Measurements from ENCODE around the gene CYLD. TPM values are rescaled to one million over a fixed set of nuclear protein-coding genes. Genes with fewer than 3 reads are reported as not detected.

CYLD gene
- 10 to 100 TPM; 94.3 to 97.9 TPM for total RNA-seq

- Mint-ChIP-seq H3K4me3 (peak within 1 kb of the TSS; percentile 95), H3K36me3 (peaks cover 19% of the 10 kb centered on the region), H3K4me1 (peaks cover 41% of the 10 kb centered on the region), H3K27me3 (no peaks in the 10 kb centered on the region), H3K27ac (peak within 1 kb of the TSS; percentile 95), H3K9me3 (no peaks in the 10 kb centered on the region)
- peak; percentile 100 for DNase-seq
Observed at GRCh38 chr16:50741781-50742575, at the start of gene CYLD. Gene CYLD (plus strand): TSS chr16:50742086. CDS start chr16:50749699, 7,613 bp downstream.

GRCh38 chr16:50692644-50692998 is 49.3 kb upstream of the CYLD start:
- Mint-ChIP-seq H3K9me3 (no peaks in the 10 kb centered on the region), H3K4me3 (peak overlapping the region; percentile 60), H3K36me3 (no peaks in the 10 kb centered on the region), H3K27ac (no peak overlapping the region), H3K27me3 (peaks cover 11% of the 10 kb centered on the region), H3K4me1 (peaks cover 34% of the 10 kb centered on the region)
- no peak for DNase-seq

- peak; percentile 32 for DNase-seq
- Mint-ChIP-seq H3K36me3 (no peaks in the 10 kb centered on the region), H3K4me3 (peak within 1 kb of the TSS; percentile 69), H3K9me3 (no peaks in the 10 kb centered on the region), H3K27ac (peak within 1 kb of the TSS; percentile 64), H3K27me3 (peaks cover 11% of the 10 kb centered on the region), H3K4me1 (peaks cover 39% of the 10 kb centered on the region)
Observed at GRCh38 chr16:50692999-50693781, 48.7 kb upstream of the CYLD start, which contains the start of gene NOD2. Gene NOD2 (plus strand): TSS chr16:50693606. CDS start chr16:50699496, 5,890 bp downstream.

DNA sequence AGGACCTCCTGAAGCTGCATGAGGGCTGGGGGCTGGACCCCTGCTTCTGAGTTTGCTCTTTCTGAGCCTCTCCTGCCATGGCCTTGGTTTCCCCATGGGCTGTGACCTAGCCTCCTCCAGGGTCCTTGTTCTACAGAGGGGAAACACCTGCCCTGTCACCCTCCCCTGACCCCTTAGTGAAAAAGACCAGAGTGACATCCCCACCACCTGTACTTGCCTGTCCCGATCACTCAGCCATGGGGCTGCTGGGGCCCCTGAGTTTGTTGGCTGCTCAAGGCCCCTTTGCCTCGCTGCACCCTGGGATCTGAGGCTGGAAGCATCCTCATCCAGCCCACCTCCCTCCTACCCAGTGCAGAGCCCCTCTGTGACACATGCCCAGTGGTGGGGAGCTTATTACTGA is 47.7 kb upstream of the CYLD start:
- Mint-ChIP-seq H3K36me3 (no peaks in the 10 kb centered on the region), H3K27ac (no peak overlapping the region), H3K9me3 (no peaks in the 10 kb centered on the region), H3K27me3 (peaks cover 11% of the 10 kb centered on the region), H3K4me1 (peaks cover 47% of the 10 kb centered on the region), H3K4me3 (peak overlapping the region; percentile 69)
- DNase-seq, result no peak

DNA sequence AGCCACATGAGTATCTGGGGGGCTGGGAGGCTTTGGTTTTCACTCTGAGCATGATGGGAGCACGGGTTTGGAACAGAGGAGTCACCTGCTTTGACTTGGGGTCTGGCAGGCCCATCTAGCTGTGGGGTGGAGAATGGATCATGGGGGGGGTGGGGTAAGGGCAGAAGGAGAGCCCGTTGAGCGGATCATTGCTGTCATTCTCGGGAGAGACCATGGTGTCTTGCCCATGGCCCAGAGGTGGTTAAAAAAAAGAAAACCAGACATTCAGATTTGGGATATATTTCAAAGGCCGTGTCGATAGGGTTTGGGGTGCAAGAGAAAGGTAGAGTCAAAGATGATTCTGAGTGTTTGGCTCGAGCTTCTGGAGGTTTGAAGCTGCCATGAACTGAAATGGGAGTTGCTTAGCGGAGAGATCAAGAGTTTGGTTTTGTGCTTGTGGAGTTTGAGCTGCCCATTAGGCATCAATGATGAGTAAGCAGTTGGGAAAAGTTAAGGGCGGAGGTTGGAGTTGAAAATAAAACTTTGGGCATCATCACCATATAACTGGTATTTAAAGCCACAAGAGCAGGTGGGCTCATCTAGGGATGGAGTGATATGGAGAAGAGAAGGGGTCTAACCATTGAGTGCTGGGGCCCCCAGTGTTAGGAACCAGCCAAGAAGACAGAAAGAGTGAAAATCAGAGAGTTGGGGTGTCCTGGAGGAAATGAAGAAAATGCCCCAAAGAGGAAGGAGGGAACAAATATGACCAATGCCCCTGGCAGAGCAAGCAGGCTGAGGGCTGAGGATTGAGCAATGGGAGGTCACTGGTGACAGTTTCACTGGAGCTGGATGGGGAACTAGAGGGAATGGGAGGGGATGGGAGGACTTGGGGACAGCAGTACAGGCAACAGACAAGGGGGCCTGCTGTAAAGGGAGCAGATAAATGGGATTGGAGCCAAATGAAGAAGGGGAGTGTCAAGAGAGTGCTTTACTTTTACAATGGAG is 46.6 kb upstream of the CYLD start:
- peaks cover 53% of the 10 kb centered on the region for H3K4me1 Mint-ChIP-seq
- no peak overlapping the region for H3K4me3 Mint-ChIP-seq
- no peaks in the 10 kb centered on the region for H3K36me3 Mint-ChIP-seq
- no peak for DNase-seq
- H3K9me3 Mint-ChIP-seq, result no peaks in the 10 kb centered on the region
- no peak overlapping the region for H3K27ac Mint-ChIP-seq
- peaks cover 11% of the 10 kb centered on the region for H3K27me3 Mint-ChIP-seq

DNA sequence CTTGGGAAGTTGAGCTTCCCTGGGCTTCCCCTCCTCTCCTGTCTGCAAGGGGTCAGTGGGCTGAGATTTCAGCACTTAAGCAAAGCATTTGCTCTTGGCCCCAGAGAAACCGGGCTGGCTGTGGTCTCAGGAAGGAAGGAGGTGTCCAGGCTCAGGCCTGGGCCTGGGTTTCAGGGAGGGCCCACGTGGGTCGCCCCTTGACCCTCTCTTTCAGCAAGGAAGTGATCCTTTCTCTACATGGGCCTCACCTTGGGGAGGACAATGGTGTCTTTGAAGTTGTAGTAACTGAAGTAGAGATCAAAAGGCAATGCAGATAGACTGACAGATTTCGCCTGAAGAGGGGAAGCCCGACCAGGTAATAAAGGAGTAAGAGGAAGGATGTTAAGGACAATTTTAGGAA is 45.8 kb upstream of the CYLD start:
- no peak for DNase-seq
- Mint-ChIP-seq H3K27ac (no peak overlapping the region), H3K4me1 (peaks cover 55% of the 10 kb centered on the region), H3K9me3 (no peaks in the 10 kb centered on the region), H3K36me3 (no peaks in the 10 kb centered on the region), H3K27me3 (peaks cover 11% of the 10 kb centered on the region), H3K4me3 (no peak overlapping the region)

DNA sequence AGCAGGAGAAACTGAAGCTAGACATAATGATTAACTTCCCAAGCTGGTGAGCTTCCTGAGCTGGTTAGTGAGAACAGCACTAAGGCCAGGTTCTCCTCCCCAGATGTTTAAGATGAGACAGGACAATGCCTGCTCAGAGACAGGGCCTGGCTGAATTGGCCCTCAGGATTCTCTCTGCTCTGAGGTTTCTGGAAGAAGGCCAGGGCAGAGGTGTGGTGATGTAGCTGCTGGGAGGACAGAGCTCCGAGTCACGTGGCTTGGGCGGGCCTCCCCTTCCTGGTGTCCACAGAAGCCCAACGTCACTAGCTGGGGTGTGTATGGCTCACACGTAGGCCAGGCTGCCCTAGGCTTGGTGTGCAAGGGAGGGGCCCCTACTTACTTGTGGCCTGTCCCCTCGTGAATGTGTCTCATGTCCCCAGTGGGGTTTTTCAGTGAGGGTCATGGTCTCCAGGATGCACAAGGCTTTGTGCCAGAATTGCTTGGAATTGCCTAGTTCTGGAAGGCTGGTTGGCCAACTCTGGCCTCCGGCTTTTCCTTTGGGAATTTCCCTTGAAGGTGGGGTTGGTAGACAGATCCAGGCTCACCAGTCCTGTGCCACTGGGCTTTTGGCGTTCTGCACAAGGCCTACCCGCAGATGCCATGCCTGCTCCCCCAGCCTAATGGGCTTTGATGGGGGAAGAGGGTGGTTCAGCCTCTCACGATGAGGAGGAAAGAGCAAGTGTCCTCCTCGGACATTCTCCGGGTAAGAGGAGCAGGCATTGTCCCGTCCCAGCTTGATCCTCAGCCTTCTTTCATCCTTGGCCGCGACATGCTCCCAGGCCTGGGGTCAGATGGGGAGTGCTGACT is 45.1 kb upstream of the CYLD start:
- Mint-ChIP-seq H3K36me3 (no peaks in the 10 kb centered on the region), H3K9me3 (no peaks in the 10 kb centered on the region), H3K27me3 (peaks cover 11% of the 10 kb centered on the region), H3K27ac (no peak overlapping the region), H3K4me1 (peaks cover 54% of the 10 kb centered on the region), H3K4me3 (no peak overlapping the region)
- DNase-seq, result no peak

DNA sequence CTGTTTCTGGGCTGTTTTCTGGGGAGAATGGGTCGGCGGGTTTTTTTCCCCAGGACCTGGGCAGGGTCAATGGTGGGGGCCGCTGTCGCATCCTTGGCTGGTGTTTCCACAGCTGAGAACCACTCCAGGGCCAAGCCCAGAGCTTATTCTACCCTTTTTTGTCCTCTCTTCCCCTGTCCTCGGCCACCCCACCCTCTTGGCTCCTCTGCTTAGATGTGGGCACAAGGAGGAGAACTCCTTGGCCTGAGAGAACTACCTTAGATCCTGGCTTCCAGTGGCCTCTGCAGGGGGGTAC is 44.5 kb upstream of the CYLD start:
- H3K27me3 Mint-ChIP-seq, result peaks cover 11% of the 10 kb centered on the region
- no peaks in the 10 kb centered on the region for H3K36me3 Mint-ChIP-seq

DNA sequence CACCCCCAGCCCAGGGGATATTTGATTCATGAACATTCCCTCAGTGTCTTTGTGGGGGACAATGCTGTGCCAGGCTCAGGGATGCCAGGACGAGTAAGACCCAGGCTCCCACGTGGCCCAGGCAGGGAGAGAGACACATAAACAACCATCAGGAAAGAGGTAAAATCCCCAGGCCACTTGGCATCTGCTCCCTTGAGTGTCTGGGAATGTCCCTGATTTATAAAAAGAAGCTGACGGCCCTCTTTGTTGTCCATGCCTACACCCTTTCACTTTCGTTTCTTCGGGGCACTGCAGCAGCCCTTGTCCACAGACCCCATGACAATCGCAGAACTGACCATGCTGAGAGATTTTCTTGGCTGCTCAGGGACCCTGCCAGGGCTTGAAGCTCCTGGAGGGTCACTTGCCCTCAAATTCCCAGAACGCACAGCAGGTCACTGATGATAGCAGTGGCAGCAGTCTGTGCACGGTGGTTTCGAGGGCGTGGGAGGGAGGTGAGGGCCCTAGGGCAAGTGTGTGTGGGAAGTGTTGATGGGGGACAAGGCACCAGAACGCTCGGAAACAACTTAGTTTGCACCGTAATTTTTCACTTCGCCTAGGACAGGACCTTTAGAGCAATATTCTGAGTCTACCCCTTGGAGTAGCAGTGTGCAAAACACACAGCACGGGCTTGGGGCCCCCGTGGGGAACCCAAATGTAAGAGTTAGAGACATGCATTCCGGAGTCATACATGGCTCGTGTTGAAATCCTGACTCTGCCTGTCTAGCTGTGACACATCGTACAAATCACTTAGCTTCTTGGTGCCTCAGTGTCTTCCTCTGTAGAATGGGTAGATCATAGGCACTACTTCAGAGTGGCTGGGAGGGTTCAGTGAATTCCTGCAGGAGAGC is 43.8 kb upstream of the CYLD start:
- peak; percentile 55 for DNase-seq
- peaks cover 50% of the 10 kb centered on the region for H3K4me1 Mint-ChIP-seq
- peaks cover 11% of the 10 kb centered on the region for H3K27me3 Mint-ChIP-seq
- H3K9me3 Mint-ChIP-seq, result no peaks in the 10 kb centered on the region
- peak overlapping the region; percentile 89 for H3K27ac Mint-ChIP-seq
- H3K4me3 Mint-ChIP-seq, result peak overlapping the region; percentile 60
- no peaks in the 10 kb centered on the region for H3K36me3 Mint-ChIP-seq

More for the DNA sequence above, 44.5 kb upstream of the CYLD start:
- H3K9me3 Mint-ChIP-seq, result no peaks in the 10 kb centered on the region
- no peak for DNase-seq
- H3K4me1 Mint-ChIP-seq, result peaks cover 50% of the 10 kb centered on the region
- peak overlapping the region; percentile 60 for H3K4me3 Mint-ChIP-seq
- H3K27ac Mint-ChIP-seq, result peak overlapping the region; percentile 89

- H3K9me3 Mint-ChIP-seq, result peaks cover 9% of the 10 kb centered on the region
- peaks cover 4% of the 10 kb centered on the region for H3K27me3 Mint-ChIP-seq
- no peak for DNase-seq
- H3K4me1 Mint-ChIP-seq, result peaks cover 43% of the 10 kb centered on the region
- no peak overlapping the region for H3K4me3 Mint-ChIP-seq
- peaks cover 8% of the 10 kb centered on the region for H3K36me3 Mint-ChIP-seq
- H3K27ac Mint-ChIP-seq, result peak overlapping the region; percentile 89
Observed at GRCh38 chr16:50699326-50700159, 42.3 kb upstream of the CYLD start.

DNA sequence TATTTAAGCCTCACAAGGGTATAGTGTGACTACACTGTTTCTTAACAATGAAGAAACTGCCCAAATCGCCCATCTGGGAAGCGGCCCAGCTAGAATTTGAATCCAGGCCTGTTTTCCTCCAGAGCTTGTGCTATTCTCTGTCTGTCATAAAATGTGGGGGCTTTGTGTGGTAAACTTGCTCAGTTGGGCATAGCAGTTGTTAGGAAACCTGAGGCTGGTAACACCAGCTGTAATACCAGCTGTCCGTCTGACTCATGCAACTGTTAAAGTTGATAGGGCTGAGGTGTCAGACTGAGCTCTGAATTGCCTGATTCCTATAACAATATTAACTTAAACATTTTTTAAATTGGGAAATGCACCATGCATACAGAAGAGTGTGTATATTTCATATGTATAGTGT is 39.2 kb upstream of the CYLD start:
- peaks cover 22% of the 10 kb centered on the region for H3K9me3 Mint-ChIP-seq
- H3K27ac Mint-ChIP-seq, result no peak overlapping the region
- H3K4me3 Mint-ChIP-seq, result no peak overlapping the region
- no peaks in the 10 kb centered on the region for H3K27me3 Mint-ChIP-seq
- H3K36me3 Mint-ChIP-seq, result peaks cover 19% of the 10 kb centered on the region
- DNase-seq, result no peak
- peaks cover 33% of the 10 kb centered on the region for H3K4me1 Mint-ChIP-seq

GRCh38 chr16:50704245-50704644 is 37.6 kb upstream of the CYLD start:
- no peaks in the 10 kb centered on the region for H3K27me3 Mint-ChIP-seq
- no peak overlapping the region for H3K27ac Mint-ChIP-seq
- peaks cover 22% of the 10 kb centered on the region for H3K9me3 Mint-ChIP-seq
- DNase-seq, result no peak
- peaks cover 33% of the 10 kb centered on the region for H3K4me1 Mint-ChIP-seq
- no peak overlapping the region for H3K4me3 Mint-ChIP-seq
- peaks cover 19% of the 10 kb centered on the region for H3K36me3 Mint-ChIP-seq
